NCI-H2227 treated with DMSO at 0.1 percent for 48 hours (cell line): Measurements from ENCODE around the gene DLGAP5.

Experiments
- DNase-seq: peaks from one replicate; lab custom pipeline; 2025; lab: John Stamatoyannopoulos, UW

The DLGAP5 gene

GRCh38 chr14:55114720-55115119 lies 76.7 kb downstream of the DLGAP5 start:
- DNase-seq: no peak

DNA sequence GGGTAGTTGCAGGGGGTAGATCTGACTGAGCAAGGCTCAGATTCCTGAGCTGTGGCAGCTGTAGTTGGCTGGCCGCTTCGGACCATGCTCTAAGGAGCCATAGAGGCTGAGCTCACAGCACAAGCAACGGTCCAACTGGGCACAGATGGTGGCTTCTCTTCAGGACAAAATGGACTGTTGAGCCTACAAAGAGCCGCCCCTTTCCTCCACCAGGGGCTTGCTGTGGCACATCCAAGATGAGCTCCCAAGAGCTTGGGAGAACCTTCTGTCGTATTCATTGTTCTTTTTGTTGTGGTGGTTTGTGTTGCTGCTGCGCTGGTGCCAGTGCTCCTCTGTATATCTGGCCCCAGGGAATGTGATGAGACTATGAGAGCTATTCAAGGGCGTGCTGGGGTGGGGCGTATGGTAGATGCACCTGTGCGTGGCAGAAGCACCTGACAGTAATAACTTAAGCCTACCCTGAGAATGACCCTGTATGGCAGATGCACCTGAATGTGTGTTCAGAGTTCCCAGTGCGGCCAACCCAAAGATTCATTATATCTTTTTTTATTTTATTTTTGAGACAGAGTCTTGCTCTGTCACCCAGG lies 80.2 kb downstream of the DLGAP5 start:
- no peak for DNase-seq

DNA sequence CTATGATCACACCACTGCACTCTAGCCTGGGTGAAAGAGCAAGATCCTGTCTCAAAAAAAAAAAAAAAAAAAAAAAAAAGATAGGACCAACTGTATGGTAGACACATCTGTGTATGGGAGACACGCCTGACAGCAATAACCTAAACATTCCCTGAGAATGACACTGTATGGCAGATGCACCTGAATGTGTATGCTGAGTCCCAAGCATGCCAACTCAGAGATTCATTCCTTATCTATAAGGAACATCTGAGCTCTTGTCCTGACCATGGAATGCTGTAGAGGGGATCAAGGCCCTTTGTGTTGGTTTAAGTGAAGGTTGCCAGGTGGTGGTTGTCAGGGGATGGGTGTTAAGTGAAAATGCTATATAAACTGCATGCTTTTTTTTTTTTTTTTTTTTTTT lies 81.5 kb downstream of the DLGAP5 start:
- DNase-seq: no peak

DNA sequence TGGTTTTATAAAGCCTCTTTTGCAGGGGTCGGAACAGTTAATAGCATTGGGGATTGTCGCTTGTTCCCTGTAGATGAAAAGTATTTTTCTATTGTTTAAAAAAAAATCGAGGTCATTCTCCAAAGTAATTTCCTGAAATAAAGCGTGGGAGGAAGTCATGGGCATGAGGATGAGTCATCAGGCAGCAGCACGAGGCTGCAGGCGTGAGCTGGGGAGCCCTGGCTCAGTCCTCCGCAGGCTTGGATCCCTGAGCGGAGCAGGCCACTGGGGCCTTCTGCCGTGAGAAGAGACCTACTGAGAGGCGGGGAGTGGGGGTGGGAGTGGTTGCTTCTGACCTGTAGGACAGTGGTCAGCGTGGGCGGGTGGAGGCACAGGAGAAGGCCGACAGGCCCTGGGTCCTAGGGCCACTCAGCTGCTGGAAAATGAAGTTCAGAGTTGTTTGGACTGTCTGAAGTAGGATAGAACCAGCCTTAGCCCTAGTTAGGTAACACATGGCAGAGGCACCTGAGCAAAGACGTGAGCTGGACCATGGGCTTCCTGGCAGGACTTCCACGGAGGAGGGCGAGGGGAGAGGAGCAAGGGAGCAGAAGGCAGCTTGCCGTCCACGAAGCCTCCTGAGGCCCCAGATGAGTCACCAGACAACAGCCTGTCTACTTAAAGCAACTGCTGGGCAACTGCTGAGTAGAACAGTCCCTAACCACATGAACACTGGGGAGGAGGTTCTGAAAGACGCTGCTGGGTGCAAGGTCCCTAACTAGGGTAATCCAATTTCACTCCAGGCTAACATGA lies 83.4 kb downstream of the DLGAP5 start:
- no peak for DNase-seq

GRCh38 chr14:55105991-55106390 lies 85.4 kb downstream of the DLGAP5 start:
- no peak for DNase-seq

GRCh38 chr14:55103971-55104954 lies 87.1 kb downstream of the DLGAP5 start:
- DNase-seq: no peak

- no peak for DNase-seq
Observed at GRCh38 chr14:55103005-55103640, 88.3 kb downstream of the DLGAP5 start.

DNA sequence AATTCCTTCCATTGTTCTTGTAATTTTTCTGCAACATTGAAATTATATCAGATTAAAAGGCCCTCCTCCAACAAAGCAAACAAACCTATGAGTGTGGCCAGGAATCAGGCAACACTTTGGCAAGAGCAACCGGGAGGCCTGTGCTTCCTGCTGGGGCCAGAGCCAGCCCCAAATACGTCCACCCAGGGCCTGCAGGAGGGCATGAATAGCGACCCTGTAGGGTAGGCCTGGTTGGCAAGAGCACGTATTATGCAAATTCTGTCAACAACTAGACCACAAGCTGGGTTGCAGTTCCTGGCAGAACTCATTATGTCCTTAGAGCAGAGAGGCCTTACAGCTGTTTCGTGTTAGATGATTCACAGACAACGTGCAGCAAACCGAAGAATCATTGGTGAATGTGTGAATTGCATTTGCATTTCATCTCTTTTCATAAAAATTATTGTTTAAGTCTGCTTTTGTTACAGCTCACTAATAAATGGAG lies 89.2 kb downstream of the DLGAP5 start:
- peak; percentile 38 for DNase-seq

DNA sequence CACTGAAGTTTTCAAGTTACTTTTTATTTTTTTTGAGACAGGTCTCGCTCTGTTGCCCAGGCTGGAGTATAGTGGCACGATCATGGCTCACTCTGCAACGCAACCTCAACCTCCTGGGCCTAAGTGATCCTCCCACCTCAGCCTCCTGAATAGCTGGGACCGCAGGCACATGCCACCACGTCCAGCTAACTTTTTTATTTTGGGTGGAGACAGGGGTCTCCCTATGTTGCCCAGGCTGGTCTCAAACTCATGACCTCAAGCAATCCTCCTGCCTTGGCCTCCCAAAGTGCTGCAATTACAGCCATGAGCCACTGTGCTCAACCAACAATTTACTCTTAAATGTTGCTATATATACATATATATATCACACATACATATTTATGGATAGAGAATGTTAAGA lies 89.7 kb downstream of the DLGAP5 start:
- DNase-seq: no peak

- no peak for DNase-seq
Observed at GRCh38 chr14:55099756-55100155, 91.6 kb downstream of the DLGAP5 start.

DNA sequence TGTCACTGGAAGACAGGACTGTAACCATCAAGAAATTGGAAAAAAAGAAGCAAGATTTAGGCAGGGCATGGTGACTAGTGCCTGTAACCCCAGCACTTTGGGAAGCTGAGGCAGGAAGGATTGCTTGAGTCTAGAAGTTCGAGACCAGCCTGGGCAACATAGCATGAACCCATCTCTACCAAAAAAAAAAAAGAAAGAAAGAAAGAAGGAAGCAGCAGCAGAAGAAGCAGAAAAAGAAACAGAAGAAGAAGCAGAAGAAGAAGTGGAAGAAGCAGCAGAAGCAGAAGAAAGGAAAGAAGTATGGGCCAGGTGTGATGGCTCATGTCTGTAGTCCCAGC lies 92.9 kb downstream of the DLGAP5 start:
- DNase-seq: no peak
